HG02571 (cell line): ENCODE data around the gene ATPAF2.

ENCODE experiments used
- ATAC-seq: cut with Tn5 transposase; IDR thresholded peaks from one replicate; pipeline ENCODE4 v1.9.1; 2021; ENCODE audit warnings: mild to moderate bottlenecking, moderate library complexity; ENCODE audit not compliant: unreplicated experiment

Gene ATPAF2

DNA sequence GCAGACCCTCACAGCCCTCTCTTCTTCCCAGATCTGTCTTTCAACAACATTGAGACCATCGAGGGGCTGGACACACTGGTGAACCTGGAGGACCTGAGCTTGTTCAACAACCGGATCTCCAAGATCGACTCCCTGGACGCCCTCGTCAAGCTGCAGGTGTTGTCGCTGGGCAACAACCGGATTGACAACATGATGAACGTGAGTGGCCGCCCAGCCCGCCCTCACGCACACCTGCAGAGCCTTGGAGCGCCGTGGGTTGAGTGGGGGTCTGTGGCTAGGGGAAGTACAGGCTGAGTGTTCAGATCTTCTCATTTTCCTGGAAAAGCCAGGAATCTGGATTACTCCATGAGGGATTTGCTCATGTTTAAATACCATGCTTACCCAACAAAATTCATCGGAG, 51.1 kb downstream of the ATPAF2 start:
- no peak for ATAC-seq

DNA sequence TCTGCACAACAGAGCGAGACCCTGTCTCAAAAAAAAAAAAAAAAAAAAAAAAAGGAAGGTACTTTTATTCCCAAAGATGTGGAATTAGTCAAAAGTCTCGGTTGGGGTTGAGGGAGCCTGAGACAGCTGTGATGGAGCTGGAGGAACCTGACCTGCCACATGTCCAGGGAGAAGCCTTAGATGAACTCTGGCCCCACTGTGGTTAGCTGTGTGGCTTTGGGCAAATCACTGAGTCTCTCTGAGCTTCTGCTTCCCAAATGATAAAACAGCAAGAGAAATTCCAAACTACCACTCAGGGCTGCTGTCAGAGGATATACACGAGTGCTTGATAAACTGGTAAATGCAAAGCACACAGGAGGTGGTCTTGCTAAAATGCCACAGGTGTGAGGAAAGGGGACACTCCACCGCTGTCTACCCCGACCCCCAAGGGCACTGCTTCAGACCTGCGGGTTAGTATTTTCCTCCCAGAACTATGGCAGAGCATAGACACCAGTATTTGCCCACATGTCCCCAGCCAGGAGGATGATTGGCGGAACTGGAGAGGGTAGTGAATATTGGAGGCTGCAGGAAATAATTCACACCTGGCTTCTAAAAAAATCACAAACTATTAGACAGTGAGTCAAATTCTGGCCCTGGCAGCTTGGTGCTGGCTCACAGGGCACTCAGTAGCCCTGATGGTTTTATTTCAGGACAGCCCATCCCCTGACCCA, 51.6 kb downstream of the ATPAF2 start:
- ATAC-seq = no peak

DNA sequence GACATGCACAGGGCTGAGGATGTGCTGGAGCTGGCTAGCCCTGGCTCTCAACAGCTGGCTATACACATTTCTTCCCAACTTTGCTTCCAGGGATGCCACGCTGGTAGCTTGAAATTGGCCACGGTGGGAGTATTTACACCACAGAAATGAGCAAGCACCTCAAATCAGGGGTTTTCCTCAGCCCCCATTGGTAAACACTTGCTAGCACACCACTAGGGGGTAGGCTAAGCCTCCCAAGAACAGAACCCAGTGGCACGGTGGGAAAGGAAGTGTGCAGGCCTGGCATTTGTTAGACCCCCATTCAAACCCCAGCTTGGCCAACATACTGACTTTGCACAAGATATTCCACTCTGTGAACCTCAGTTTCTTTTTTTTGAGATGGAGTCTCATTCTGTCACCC, 53.4 kb downstream of the ATPAF2 start:
- no peak for ATAC-seq

DNA sequence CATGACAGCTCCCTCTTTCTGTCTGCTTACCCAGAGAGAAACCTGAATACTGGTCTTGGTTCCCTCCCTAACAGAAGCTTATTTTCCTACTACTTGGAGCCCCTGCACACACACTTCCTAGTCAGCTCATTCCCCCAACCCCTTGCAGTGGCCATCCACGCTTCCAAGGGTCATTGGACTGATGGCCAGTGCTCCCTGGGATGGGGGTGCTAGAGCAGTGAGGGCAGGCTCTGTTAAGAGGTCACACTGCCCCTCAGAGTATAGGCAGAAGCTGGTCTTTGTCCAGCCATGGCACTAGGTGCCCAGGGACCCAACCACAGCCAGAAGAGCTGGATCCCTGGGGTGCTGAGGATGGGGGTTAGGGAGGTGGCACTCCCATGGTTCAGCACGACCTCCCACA, 53.8 kb downstream of the ATPAF2 start:
- no peak for ATAC-seq

DNA sequence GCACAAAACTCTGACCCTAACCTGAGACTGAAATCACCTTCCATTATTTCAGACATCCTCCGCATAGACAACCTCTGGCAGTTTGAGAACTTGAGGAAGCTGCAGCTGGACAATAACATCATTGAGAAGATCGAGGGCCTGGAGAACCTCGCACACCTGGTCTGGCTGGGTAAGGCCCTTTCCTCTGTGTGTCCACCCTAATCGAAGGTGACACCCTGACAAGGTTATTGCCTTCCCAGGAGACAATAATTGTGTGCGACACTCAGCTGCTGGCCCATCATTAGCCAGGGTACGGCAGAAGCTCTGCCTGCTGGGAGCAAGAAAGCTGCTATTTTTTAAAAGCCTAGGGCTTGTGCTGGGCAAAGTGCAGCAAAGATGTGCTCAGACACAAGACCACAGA, 55.2 kb downstream of the ATPAF2 start:
- ATAC-seq = no peak

DNA sequence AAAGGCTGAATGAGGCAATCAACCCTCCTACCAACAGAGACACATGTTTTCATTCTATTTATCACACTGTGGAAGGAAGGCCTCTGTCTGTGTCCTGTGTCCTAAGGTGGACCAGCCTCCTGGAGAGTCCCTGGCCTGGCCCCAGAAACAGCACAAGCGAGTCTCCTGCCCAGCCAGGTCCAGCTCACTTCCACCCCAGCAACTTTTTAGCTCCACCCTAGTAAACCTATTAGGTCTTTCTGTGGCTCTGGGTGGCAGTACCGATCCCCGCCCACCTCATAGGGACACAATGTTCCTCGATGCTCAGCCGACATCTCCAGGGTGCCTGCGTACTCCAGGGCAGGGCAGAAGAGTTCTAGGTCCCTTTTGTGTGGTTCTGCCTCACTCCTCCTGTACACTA, 55.6 kb downstream of the ATPAF2 start:
- no peak for ATAC-seq

DNA sequence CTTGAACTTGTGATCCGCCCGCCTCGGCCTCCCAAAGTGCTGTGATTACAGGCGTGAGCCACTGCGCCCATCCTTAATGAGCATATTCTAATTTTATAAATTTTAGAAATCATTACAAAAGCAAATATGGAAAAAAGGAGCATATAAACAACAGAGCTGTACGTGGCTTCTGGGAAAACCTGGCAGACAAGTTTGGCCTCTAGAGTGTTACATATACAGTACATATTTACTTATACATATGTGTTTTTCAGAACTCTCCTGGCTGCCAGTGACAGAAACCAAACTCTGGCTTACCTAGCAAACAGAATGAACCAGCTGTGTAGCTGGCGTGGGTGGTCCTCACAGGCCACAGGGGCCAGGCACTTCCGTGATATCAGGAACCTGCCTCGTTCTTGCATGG, 56.2 kb downstream of the ATPAF2 start:
- no peak for ATAC-seq

DNA sequence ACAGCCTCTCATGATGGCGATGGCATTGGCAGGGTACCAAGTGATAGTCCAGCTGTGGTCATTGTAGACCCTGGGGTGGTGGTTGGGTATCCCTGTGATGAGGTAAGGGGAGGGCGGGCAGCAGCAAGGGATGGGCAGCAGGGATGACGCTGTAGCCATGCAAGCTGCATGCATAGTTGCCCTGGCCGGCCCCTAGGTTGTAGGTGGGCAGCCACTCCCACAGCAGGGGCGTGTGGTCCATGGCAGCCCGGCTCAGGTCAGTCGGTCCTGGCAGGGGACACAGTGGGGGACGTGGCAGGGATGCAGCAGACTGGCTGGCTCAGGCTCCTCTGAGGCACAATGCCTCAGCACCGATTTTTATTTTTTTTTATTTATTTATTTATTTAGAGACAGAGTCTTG, 57.6 kb downstream of the ATPAF2 start:
- no peak for ATAC-seq

DNA sequence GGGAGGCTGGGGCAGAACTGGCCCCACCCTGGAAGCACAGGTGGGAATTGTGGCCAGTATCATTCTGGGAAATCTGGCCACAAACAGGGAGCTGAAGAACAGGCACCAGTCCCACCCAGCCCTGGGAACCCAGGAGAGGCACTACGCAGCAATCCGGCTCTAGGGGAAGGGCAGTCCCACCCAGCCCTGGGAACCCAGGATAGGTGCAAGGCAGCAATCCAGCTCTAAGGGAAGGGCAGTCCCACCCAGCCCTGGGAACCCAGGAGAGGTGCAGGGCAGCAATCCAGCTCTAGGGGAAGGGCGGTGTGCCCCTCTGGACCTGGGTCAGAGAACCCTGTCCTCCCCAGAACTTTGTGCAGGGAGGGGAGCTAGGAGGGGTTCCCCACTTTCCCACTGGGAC, 59.2 kb downstream of the ATPAF2 start:
- no peak for ATAC-seq

DNA sequence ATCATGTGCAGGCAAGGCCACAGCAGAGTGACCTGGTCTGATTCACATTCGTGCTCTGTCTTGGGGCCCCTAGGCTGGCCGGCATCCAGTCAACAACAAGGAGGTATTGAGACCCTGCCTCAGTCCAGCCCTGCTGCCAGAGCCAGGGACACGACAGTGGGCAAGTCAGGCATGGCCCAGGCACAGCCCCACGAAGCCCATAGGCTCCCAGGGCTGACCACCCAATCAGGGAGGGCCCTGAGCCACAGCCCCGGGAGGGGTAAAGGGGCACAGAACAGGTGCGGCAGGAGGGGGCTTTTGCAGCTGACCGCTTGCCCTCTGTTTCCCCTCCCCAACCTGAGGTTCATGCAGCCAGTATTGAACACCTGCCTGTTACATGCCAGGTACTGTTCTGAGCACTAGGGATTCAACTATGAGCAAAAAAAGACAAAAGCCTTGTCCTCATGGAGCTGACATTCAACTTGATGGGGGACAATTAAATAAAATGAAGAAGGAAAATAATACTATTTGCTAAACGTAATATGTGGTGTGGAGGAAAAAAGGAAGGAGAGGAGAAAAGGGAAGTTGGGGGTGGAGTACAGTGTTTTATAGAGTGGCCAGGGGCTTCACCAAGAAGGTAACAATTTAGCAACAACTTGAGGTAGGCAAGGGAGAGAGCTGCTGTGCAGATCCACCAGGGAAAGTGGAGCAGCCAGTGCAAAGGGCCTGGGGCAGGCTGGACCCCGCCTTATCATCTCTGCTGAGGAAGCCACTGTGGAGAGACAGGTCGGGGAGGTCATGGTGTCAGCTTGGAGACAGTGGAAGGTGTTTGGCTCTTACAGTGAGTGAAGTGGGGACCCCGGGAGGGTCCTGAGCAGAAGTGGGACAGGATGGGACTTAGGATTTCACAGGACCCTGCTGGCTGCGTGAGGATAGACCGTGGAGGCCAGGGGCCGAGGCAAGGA, 60.2 kb downstream of the ATPAF2 start:
- ATAC-seq = no peak

DNA sequence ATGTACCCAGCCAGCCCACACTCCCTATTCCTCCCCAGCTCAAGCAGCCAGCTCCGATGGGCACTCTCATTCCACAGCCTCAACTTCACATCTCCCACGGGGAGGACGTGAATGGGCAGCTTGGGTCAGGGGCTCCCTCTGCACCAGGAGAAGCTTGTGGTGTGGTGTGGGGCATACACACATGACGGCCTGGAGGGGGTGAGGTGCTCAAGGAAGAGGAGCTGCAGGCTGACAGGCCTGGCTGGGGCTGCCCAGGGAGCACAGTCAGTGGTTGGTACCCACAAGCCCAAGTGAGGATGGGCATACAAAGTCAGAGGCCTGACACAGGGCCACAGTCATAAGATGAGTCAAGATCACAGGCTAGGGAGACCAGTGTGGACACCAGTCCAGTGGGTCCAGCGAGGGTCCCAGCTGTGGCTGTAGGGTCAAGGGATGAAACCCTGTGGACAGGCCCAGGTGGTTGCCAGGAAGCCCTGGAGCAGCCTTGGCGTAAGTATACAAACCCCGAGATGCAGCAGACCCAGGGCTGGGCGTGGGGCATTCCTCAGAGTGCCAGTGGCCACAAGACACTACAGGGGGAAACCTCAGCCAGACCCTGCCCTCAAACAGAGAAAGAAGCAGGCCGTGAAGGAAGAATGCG, 61.9 kb downstream of the ATPAF2 start:
- ATAC-seq = no peak

DNA sequence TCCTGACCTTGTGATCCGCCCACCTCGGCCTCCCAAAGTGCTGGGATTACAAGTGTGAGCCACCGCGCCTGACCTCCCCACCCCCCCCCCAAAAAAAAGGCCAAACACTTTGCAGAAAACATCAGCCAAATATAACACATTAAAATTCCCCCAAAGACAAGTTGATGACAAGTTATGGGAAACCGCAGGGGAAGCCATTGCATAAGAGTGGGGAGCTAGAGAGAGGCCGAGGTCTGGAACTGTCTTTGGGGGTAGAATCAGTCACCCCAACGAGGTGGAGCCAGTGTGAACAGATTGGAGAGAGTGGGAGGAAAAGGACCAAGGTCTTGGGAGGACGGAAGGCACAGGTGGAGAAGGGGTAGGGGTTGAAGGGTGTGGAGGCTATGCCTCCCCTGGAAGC, 63.5 kb downstream of the ATPAF2 start:
- no peak for ATAC-seq

DNA sequence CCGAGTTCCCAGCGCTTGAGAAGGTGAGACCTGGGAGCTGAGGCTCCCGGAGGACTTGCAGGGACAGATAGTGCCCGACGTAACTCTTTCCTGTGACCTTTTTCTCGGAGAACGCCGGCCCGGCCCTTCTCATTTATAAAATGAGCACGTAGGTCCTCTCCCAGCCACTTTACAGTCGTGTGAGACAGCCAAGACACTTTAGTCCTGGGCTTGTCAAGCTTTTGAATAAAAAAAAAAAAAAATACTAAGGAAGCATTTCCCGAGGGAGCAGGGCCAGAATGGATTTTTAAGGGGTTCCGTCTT, 66.1 kb downstream of the ATPAF2 start:
- no peak for ATAC-seq

DNA sequence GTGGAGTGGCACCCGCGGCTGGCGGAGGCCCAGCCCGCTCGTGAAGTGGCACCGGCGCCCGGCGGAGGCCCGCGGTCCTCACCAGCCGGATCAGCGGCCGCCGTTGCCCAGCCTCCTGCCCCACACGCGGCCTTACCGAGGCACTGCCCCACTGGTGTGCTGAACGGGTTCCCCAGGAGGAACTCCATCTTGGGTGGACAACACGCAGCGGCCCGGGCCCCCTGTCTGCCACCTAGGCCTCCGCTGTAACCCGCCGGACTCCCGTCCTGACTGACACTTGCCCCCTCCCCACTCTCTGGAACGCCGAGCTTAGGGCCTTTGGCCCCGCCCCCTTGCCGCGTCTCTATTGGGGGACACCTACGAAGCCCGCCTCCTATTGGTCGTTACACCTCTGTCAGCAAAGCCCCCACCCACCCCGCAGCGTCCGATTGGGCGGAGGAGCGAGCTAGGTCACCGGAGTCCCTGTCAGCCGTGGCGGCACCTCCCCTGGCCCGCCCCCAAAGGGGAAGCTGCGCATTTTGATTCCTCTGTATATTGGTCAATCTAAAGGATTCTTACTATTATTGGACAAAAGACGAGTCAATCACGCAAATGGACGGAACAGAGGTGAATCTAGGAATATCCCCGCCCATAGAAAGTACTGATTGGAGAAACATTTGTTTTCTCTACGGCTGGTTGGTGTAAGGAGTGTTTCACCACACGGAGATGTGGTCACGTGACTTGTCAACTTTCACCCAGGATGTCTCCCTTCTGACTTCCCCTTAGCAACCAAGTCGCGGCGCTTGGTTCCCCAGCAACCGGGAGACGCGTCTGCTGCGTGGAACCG, 66.6 kb downstream of the ATPAF2 start, which contains the start of the genes DRC3 and TOM1L2:
Gene DRC3 (plus strand): TSS at position 737 of the 826 bp plus-strand sequence. CDS start 4,737 bp downstream, outside the sequence.
Gene TOM1L2 (minus strand): TSS at position 275 of the 826 bp plus-strand sequence. CDS start 87 bp downstream, at position 188.
- ATAC-seq = peak; percentile 85

DNA sequence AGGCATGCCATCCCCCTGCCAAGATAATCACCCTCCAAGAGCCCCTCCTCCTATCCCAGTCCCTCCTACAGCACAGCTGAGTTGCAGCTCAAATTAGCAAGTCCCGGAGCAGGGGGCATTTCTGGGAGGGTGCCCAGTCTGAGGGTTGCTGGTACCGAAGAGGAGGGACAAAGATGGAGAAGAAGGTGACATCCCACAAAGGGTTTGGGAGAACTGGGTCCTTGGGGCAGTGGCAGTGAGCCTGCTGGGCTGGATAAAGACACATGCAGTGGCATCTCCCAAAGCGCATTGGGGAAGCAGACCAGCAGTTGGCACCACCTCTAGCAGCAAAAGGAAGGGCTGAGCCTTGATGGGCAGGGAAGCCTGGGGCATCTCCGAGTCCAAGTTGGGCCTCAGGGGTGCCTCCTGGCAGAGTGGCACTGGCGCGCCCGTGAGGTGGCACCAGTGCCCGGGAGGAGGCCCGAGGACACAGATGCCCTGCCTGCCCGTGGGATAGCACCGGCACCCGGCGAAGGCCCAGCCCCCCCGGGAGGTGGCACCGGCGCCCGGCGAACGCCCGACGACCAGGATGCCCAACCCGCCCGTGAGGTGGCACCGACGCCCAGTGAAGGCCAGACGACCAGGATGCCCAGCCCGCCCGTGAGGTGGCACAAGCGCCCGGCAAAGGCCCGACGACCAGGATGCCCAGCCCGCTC, 67.4 kb downstream of the ATPAF2 start:
- no peak for ATAC-seq

DNA sequence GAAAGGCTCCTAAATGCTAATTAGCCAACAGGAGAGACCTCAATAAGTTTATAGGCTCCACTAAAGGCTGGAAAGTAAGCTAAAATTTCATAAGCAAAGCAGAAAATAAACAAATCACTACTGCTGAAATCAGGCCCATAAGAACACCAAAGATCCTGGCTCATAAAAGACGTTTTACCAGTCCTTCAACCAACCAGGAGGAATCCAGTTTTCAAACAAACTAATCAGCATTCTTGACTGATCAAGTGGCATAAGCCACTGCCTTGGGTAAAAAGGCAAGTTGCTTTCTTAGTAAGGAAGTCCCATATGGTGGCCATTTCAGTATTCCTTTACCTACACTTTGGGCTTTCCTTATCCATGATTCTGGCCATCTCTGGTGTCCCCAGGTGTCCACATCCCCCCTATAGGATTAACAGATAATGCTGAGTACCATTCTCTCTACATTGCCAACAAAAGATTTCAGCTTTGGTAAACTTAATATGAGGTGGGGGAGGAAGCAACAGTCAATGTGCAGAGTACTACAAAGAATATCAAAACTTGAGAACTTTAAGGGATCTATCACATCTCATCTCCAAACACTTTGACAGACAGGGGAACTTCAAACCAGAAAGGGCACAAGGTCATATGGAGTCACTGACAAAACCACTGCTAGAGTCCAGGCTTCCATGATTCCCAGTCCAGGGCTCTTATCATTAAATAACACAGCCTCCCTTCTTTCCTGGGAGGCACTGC, 68.1 kb downstream of the ATPAF2 start:
- ATAC-seq = no peak
